SK-N-MC (cell line): ENCODE results near the gene APOL6.

Source experiments
- EZH2 ChIP-seq: fragments of 200-600 bp; sonication (generic); IDR thresholded peaks from one replicate; pipeline ENCODE4 v1.6.1; 2017; ENCODE audit warnings: antibody characterized with exemption
- POLR2AphosphoS5 ChIP-seq: IDR thresholded peaks from 2 replicates; pipeline ENCODE4 v1.6.1; 2012; ENCODE audit warnings: mild to moderate bottlenecking, low read depth, low read length, borderline replicate concordance

DNA sequence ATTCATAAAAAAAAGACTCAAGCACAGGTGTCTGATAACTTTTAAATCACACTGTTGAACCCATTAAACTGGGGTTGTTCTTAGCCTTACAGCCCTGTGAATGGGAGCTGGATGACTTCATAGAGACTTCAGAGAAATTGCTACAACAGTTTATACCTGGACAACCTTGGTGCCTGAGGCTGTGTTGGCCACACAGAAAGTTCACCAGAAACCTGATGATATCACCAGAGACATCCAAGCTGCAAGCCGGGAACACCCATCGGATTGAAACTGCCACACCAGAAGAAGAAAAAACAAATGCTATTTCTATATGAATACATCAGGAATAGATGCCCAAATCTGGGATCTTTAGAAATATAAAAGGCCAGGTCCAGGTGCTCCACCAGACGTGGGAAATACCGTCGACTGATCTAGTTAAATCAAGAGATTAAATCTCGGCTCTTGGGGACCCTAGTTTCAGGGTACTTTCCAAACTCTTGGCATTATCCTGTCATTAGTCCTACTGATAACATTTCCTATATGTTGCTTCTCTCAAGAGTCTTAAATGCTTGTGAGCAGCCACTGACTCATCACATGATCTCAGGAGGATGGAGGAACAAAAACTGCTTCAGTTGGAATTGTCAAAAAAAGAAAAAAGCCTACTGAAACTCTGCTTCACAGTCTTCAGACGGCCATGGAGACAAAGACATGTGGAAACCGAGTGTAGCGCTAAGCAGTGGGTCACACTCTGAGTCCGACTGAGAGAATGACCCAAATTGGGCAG is 40.8 kb downstream of the APOL6 start:
- TF ChIP-seq POLR2AphosphoS5 (no peak), EZH2 (no peak)
